ENCODE results near the gene KLK14.

The KLK14 gene

DNA sequence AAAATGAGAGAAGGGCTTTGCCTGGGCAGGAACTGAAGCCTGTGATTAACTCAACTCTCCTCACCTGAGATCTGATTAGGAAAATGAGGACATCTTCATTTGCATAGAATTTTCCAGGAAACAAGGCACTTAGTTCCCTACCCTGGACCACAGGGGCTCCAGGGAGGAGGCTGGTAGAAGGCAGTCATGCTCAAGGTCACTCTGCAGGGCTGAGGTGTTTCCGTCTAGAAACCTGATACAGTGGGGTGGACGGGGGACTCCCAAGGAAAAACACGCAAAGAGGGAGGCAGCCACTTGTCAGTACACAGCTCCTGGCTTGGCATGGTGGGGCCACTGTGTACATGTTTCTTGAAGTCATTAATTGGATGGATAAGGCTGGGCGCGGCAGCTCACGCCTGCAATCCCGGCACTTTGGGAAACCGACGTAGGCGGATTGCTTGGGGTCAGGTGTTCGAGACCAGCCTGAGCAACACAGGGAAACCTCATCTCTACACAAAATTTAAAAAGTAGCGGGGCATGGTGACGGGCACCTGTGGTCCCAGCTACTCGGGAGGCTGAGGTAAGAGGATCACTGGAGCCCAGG lies 6.0 kb downstream of the KLK14 start:
- CTCF ChIA-PET: interaction anchor here (1.0 to 1.3 kb wide), 3 partner anchors 18 to 60 kb away, joined by 3 to 5 read pairs (median 4); no protein-coding TSS in a partner anchor
- POLR2A ChIA-PET (ENCODE audit: low non-redundant PET): no interaction called here
- no peak for DNase-seq (ENCODE audit: low spot score)
- no peak overlapping the region for H3K27ac ChIP-seq
- TF ChIP-seq, protein P1, sequence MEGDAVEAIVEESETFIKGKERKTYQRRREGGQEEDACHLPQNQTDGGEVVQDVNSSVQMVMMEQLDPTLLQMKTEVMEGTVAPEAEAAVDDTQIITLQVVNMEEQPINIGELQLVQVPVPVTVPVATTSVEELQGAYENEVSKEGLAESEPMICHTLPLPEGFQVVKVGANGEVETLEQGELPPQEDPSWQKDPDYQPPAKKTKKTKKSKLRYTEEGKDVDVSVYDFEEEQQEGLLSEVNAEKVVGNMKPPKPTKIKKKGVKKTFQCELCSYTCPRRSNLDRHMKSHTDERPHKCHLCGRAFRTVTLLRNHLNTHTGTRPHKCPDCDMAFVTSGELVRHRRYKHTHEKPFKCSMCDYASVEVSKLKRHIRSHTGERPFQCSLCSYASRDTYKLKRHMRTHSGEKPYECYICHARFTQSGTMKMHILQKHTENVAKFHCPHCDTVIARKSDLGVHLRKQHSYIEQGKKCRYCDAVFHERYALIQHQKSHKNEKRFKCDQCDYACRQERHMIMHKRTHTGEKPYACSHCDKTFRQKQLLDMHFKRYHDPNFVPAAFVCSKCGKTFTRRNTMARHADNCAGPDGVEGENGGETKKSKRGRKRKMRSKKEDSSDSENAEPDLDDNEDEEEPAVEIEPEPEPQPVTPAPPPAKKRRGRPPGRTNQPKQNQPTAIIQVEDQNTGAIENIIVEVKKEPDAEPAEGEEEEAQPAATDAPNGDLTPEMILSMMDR (conservative IDR thresholded peaks at IDR 0.05; ENCODE audit: low read depth): no peak

DNA sequence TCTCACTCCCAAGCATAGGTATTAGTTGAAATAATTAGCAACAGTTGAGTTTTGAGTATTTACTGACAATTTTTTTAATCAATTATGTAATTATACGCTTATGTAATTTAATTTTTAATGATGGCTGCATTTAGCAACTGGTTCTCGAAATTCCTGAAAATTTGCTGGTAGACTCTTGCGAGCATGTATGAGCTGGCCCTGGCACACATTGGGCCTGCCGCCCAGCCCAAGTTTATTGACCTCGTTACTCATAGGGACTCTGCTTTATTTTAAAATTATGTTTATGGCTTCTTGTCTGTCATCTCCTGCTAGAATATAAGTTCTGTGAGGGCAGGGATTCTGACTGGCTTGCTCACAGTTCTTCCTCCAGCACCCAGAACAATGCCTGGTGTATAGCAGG lies 6.7 kb downstream of the KLK14 start:
- ChIA-PET POLR2A (ENCODE audit: low non-redundant PET) (no interaction called here), CTCF (interaction anchor here (1.0 to 1.3 kb wide), 2 partner anchors 55 to 59 kb away, joined by 3 to 4 read pairs; no protein-coding TSS in a partner anchor)
- TF ChIP-seq, protein P1 (conservative IDR thresholded peaks at IDR 0.05; ENCODE audit: low read depth): no peak
- no peak for DNase-seq (ENCODE audit: low spot score)
- no peak overlapping the region for H3K27ac ChIP-seq

DNA sequence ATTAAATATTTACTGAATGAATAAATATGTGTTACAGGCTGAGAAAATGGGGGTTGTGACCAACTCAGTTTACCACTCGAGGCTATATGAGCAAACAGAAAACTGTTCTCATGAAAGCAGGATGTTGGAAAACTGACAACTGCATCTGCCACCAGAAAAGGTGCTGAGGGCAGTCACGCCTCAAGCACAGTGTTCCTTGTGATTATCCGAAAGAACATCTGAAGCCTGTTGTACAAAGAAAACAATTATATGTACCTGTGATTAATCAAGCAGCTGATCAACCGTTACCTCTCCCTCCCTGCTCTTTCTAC lies 11.6 kb downstream of the KLK14 start:
- CTCF ChIA-PET: no interaction called here
- POLR2A ChIA-PET (ENCODE audit: low non-redundant PET): no interaction called here

DNA sequence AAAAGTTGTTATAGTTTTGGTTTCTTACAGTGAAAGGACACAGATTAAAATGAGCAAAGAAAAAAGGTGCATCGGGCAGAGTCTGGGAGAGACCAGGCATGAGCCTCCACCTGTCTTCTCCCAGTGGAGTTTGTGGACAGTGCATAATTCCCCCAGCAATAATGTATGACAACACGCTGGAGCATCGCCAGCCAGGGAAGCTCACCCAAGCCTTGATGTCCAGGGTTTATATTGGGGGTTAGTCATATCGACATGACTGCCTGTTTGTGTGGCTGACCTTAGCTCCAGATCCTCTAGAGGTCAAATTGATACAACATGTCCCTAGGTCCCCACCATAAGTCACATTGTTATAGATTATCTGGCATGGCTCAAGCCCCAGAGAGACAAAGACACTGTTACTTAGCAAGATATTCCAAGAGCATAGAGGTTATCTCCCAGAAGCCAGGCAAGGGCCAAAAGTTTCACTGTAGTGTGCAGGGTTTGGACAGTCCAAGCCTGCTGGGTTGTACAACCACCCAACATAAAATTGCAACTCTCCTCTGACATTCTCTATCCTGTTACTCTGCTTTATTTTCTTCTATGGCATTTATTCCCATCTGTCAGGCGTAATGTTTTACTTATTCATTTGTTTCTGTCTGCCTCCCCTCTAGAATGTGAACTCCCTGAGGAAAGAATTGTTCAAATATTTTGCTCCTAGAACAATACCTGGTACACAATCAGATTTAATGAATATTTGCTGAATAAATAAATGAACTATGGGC lies 12.2 kb downstream of the KLK14 start:
- no peak for DNase-seq (ENCODE audit: low spot score)
- ChIA-PET CTCF (no interaction called here), POLR2A (ENCODE audit: low non-redundant PET) (no interaction called here)
- TF ChIP-seq, protein P1 (conservative IDR thresholded peaks at IDR 0.05; ENCODE audit: low read depth): no peak
- no peak overlapping the region for H3K27ac ChIP-seq

More for the DNA sequence above, 11.6 kb downstream of the KLK14 start:
- no peak overlapping the region for H3K27ac ChIP-seq
- DNase-seq (ENCODE audit: low spot score): no peak
- TF ChIP-seq, protein P1 (conservative IDR thresholded peaks at IDR 0.05; ENCODE audit: low read depth): no peak

DNA sequence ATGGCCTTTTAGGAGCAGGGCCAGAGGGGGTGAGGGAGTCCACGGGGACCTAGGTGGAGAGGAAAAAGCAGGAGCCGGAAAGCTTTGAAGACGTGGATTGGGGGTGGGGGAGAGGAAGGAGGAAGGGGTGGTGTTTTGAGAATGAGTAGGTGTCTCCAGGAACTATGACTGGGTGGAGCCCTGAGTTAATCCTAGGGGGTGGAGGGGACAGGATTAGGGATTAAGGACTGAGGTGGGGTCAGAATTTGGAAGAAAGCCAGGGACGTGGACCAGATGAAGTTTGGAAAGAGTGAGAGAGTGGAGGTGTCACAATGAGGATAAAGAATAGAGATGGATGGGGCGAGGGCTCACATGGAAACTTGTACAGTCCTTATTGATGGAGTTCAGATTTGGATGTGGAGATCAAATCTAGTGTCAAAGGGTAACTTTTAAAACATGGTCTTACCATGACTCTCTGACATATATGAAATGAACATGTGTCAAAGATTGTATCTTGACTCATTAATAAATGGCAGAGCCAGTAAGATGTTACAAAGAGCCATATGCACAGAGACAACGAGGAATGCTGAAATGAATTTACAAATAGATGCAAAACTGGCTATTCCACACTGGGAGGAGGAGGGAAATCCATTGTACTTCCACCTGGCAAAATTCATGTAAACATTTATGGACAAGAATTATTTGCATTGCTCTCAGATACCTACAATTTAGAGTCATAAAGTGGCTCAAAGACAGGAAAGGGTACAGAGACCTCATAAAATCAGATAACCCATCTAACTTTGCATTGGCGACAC lies 16.1 kb downstream of the KLK14 start:
- TF ChIP-seq, protein P1 (conservative IDR thresholded peaks at IDR 0.05; ENCODE audit: low read depth): no peak
- POLR2A ChIA-PET (ENCODE audit: low non-redundant PET): no interaction called here
- no peak overlapping the region for H3K27ac ChIP-seq
- CTCF ChIA-PET: no interaction called here
- DNase-seq (ENCODE audit: low spot score): no peak

DNA sequence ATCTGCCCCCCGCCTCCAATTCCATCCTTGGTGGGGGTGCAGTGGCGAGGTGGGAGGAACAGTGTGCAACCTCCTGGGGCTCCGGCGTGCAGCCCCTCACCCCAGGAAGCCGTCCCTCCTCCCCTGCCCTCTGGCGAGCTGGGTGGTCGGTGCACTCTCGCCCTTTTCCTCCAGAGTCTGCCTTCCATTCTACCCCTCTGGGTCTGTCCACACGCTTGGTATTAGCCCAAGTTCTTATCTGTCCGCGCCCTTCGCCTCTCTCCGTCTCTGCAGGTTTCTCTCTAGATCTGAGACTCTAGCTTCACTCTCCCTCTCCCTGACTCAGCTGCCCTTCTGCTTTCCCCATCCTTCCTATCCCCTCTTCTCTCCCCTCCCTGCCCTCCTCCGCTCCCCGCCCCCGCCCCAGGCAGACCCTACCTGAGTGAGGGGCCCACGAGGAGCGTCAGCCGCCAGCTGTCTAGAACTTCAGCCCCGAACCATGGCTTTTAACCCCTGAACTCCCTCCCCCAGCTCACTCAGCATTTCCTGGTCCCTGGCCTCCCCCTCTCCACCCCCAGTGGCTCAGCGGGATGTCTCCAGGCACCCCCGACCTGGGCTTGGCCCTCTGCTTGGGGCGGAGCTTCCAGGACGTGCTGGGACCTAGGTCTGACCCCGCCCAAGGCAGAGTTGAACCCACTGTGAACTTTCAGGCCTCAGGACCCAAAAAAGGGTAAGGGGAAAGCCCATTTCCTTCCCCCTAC lies 17.3 kb downstream of the KLK14 start:
- POLR2A ChIA-PET (ENCODE audit: low non-redundant PET): no interaction called here
- CTCF ChIA-PET: interaction anchor here (0.7 kb wide), 1 partner anchor 33 kb away, joined by 4 read pairs; no protein-coding TSS in a partner anchor
- H3K27ac ChIP-seq: no peak overlapping the region
- TF ChIP-seq, protein P1 (conservative IDR thresholded peaks at IDR 0.05; ENCODE audit: low read depth): no peak
- DNase-seq (ENCODE audit: low spot score): no peak

Data from RWPE1 (cell line).